HG03097 (cell line): ENCODE results near the gene FUBP1.
"Not testable (repeated sequence)": the region's sequence is repeated elsewhere in the genome, so short reads cannot be mapped to it uniquely, and the experiment has no call there.

Source experiments
- ATAC-seq: cut with Tn5 transposase; IDR thresholded peaks from one replicate; pipeline ENCODE4 v1.9.1; 2021; ENCODE audit not compliant: unreplicated experiment, low FRiP score

FUBP1 gene

GRCh38 chr1:77978969-77979876 lies at the start of gene FUBP1:
TSS of gene FUBP1 (minus strand) at chr1:77979072. CDS start at chr1:77979004, 68 bp downstream.
- peak; percentile 80 for ATAC-seq

DNA sequence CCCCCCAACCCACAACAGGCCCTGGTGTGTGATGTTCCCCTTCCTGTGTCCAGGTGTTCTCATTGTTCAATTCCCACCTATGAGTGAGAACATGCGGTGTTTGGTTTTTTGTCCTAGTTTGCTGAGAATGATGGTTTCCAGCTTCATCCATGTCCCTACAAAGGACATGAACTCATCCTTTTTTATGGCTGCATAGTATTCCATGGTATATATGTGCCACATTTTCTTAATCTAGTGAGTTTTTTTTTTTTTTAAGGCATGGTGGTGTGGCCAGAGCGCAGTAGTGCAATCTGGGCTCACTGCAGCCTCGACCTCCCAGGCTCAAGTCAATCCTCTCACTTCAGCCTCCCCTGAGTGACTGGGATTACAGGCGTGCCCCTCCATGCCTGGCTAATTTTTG lies 42.3 kb upstream of the FUBP1 start:
- not testable (repeated sequence) for ATAC-seq

GRCh38 chr1:78019024-78019423 lies 40.2 kb upstream of the FUBP1 start:
- no peak for ATAC-seq

GRCh38 chr1:78015148-78015547 lies 36.3 kb upstream of the FUBP1 start:
- ATAC-seq: no peak

DNA sequence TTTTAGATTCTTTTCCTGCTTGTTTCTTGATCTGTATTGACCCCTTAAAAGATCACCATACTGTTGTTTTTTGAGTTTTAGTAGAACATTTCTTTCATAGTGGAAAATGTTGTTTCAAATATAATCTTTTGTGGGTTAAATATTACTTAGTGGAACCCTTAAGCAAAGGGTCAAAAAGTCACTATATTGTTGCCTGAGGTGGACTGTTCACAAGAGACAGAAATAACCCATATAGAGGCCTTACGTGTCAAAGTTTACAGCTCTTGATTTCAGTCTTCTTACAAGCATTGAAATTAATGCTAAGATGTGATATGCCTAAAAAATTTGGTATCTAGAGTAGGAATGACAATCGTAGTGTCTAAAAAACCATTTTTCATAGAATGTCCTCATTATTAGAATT lies 32.2 kb upstream of the FUBP1 start:
- ATAC-seq: no peak

- no peak for ATAC-seq
These were observed 31.0 kb upstream of the FUBP1 start for GRCh38 chr1:78009836-78010235.

GRCh38 chr1:78009276-78009675 lies 30.4 kb upstream of the FUBP1 start:
- ATAC-seq: no peak

DNA sequence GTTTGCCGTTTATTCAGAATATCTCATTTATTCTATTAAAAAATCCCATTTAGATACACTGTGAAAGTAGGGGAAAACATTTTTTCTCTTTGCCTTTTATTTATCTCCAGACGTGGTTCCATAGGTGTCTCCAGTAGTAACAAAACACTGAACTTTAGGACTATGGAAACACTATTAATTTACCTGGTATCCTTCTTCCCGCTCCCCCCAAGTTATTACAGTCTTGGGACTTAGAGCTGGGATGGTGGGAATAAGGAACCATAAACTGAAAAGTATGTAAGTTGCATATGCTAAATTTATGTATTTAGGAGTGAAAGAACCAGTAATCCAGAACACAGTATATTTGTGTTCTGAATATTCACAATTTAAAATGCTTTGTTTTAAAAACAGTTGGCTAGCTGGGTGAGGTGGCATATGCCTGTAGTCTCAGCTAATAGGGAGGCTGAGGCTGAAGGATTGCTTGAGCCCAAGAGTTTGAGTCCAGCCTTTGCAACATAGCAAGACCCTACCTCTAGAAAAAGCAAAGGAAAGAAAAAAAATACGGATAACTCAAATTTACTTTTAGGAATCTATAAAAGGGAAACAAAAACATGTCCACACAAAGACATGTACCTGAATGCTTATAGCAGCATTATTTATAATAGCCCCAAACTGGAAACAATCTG lies 28.9 kb upstream of the FUBP1 start:
- ATAC-seq: no peak

GRCh38 chr1:78006521-78006920 lies 27.6 kb upstream of the FUBP1 start:
- no peak for ATAC-seq

DNA sequence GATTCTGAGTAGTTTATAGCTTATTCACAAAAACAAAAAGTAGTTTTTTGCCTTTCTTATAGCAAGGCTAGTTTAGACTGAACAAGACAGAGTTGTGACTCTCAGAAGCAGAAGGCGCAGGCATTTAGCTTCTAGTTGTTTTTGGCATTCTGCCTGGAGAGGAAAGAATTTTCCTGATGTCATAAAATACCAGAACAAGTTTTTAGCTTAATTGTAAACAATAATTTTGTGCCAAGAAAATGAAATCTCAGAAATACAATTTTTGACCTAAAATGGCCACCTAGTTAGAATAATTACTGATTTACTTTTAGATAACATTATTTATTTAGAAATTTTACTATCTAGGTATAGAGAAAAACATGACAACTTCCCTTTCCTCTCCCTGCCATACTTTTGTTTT lies 26.9 kb upstream of the FUBP1 start:
- no peak for ATAC-seq

DNA sequence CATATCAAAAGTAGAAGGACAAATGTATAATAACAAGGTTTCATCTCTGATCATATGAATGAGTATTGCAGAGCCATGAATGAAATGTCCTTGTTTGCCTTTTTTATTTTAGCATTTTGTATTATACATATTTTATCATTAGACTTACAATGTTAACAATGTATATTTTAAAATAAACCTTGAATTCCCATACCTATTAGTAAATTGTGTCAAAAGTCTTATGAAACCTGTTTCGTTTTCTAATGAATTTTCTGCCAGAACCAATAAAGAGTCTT lies 26.5 kb upstream of the FUBP1 start:
- ATAC-seq: no peak

GRCh38 chr1:78004719-78005447 lies 26.0 kb upstream of the FUBP1 start, which contains the start of gene DNAJB4:
TSS of gene DNAJB4 (plus strand) at chr1:78004939. CDS start at chr1:78005111, 172 bp downstream.
- peak; percentile 97 for ATAC-seq

- ATAC-seq: peak; percentile 53
These were observed 25.2 kb upstream of the FUBP1 start for GRCh38 chr1:78003882-78004718.

DNA sequence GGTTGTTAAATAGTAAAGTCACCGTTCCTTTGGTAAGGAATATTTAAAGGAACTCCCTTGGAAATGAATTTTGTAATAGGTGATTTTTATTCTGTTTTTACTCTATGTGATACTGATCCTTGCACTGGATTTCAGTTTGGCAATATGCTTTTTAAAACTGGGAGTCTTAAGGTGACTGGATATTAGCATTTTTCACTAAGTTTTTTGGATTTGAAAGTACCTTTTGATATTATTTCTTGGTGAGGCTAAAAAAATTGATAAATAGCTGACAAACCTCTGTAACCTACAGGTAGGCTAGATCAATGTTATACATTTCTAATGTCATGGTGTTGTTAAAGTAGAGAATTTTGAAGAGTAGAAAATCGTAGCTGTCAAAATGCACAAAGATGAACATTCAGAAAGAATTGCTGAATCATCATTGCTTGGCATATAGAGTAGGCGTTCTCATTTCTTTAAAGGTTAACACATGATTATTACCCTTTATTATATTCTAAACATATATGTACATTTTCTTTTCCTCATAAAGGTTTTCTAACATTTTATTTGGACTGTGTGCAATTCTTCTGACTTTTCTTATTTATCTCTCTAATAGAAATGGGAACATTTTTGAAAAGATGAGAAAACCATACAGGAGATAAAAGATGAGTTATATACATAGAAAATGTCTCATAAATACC lies 24.3 kb upstream of the FUBP1 start:
- ATAC-seq: no peak

- ATAC-seq: not testable (repeated sequence)
These were observed 21.7 kb upstream of the FUBP1 start for GRCh38 chr1:78000536-78000935.

DNA sequence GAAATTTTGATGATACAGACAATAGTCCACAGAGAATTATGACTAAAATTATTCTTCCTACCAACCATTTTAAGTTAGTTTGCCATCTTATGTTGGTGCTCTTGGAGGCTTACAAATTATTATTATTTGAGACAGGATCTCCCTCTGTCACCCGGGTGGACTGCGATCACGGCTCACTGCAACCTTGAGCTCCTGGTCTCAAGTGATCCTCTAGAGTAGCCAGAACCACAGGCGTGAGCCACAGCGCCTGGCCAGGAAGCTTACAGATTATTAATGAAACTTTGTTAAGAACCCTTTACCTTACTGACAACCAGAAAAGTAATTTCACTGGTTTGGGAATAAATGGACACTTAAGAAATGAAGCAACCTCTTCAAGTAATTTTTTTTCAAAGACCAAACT lies 17.9 kb upstream of the FUBP1 start:
- no peak for ATAC-seq

DNA sequence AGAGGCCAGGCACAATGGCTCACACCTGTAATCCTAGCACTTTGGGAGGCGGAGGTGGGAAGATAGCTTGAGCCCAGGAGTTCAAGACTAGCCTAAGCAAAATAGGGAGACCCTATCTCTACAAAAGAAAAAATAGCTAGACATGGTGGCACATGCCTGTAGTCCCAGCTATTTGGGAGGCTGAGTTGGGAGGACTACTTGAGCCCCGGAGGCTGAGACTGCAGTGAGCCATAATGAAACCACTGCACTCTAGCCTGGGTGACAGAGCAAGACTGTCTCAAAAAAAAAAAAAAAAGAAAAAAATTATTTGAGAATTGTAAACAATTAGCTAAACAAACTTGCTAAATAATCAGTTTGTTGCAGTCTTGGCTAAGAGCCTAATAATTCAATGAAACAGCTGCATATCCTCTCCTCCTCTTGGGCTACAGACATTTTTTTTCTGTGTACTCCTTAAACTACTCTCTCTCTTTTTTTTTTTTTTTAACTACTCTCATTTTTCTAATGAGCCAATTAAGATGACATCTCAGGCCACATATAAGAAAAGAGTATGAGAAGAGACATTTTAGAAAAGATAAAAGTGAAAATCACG lies 15.3 kb upstream of the FUBP1 start:
- ATAC-seq: no peak

DNA sequence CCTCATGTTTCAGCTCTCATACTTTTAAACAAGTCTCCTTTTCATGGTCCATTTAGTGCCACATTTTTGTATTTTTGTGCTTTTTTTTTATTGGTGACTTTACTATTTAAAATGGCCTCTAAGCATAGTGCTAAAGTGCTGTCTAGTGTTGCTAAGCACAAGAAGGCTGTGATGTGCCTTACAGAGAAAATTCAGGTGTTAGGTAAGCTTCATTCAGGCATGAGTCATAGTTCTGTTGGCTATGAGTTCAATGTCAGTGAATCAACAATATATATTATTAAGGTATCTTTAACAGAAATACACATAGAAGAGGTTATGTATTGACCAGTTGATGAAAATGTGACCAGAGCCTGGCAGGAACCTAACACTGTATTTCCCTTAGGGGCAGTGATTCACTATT lies 12.8 kb upstream of the FUBP1 start:
- no peak for ATAC-seq

DNA sequence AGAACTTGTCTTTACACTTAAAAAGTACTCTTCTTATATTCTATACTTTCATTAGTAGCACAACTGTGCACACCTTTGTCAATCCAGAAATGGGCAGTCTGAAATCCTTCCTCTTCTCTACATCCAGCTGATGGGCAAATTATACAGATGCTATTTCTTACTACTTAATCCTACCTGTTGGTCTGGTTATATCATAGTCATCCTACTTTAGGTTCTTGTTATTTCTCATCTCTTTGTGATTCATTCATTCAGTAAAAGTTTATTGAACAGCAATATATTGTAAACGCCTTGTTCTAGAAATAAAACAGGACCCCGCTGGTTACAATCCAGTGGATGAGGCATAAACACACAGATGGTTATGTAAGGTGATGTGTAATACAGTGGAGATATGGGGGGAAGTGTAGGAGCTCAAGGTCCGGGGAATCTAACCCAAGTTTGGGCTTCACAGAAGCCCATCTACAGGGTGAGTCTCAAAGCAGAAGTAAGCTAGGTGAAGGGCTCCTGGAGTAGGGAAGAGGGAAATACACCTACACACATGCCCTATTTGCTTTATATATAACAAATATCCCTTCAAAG lies 11.8 kb upstream of the FUBP1 start:
- no peak for ATAC-seq
